Measurements from ENCODE around the gene ELANE.
A peak's percentile ranks its signal among the peaks of the same experiment; 100 is the strongest.
"Not testable (repeated sequence)": the region's sequence is repeated elsewhere in the genome, so short reads cannot be mapped to it uniquely, and the experiment has no call there.

ELANE gene

GRCh38 chr19:879711-880438, 27.8 kb downstream of the ELANE start:
- no peak for DNase-seq (ENCODE audit: low spot score)

GRCh38 chr19:881385-882071, 29.4 kb downstream of the ELANE start:
- no peak for DNase-seq (ENCODE audit: low spot score)

GRCh38 chr19:882871-883497, 30.9 kb downstream of the ELANE start:
- no peak for DNase-seq (ENCODE audit: low spot score)

GRCh38 chr19:883661-884211, 31.6 kb downstream of the ELANE start:
- no peak for DNase-seq (ENCODE audit: low spot score)

- no peak for DNase-seq (ENCODE audit: low spot score)
Observed at GRCh38 chr19:884420-885211, 32.5 kb downstream of the ELANE start.

- DNase-seq (ENCODE audit: low spot score), result no peak
Observed at GRCh38 chr19:885536-886224, 33.6 kb downstream of the ELANE start.

- no peak for DNase-seq (ENCODE audit: low spot score)
Observed at GRCh38 chr19:887072-887471, 35.0 kb downstream of the ELANE start.

GRCh38 chr19:887599-887998, 35.5 kb downstream of the ELANE start:
- DNase-seq (ENCODE audit: low spot score), result no peak

- DNase-seq (ENCODE audit: low spot score), result no peak
Observed at GRCh38 chr19:888581-889385, 36.7 kb downstream of the ELANE start.

- no peak for DNase-seq (ENCODE audit: low spot score)
Observed at GRCh38 chr19:889662-890295, 37.7 kb downstream of the ELANE start.

GRCh38 chr19:890831-891230, 38.7 kb downstream of the ELANE start:
- no peak for DNase-seq (ENCODE audit: low spot score)

- DNase-seq (ENCODE audit: low spot score), result not testable (repeated sequence)
Observed at GRCh38 chr19:891421-892200, 39.5 kb downstream of the ELANE start.

- DNase-seq (ENCODE audit: low spot score), result peak; percentile 81
Observed at GRCh38 chr19:892243-892893, 40.3 kb downstream of the ELANE start.

- DNase-seq (ENCODE audit: low spot score), result peak; percentile 92
Observed at GRCh38 chr19:892894-893689, 41.0 kb downstream of the ELANE start, which contains the start of the genes MED16 and RNU6-9. TSS of gene MED16 (minus strand) at chr19:893187. CDS start at chr19:891131, 2,056 bp downstream. TSS of gene RNU6-9 (plus strand) at chr19:893484.

- no peak for DNase-seq (ENCODE audit: low spot score)
Observed at GRCh38 chr19:896434-896833, 44.3 kb downstream of the ELANE start.

GRCh38 chr19:896999-897398, 44.9 kb downstream of the ELANE start:
- no peak for DNase-seq (ENCODE audit: low spot score)

GRCh38 chr19:897442-898039, 45.4 kb downstream of the ELANE start:
- DNase-seq (ENCODE audit: low spot score), result no peak
